Stimulated activated naive CD8-positive, alpha-beta T cell treated with anti-CD3 and anti-CD28 coated beads, Interleukin-15, Interleukin-2, amounts not matched to agents 100 ng/mL and 50 ng/mL, for 24 hours (primary cell): Measurements from ENCODE around the gene MYO5C.
"Not testable (repeated sequence)": the region's sequence is repeated elsewhere in the genome, so short reads cannot be mapped to it uniquely, and the experiment has no call there.

Source experiments
- H3K27ac Mint-ChIP-seq: one replicate; pipeline ENCODE4 v1.8.0; 2021; ENCODE audit warnings: mild to moderate bottlenecking, mixed read lengths
- H3K27me3 Mint-ChIP-seq: one replicate; pipeline ENCODE4 v1.8.0; 2021; ENCODE audit warnings: mixed read lengths
- H3K36me3 Mint-ChIP-seq: one replicate; pipeline ENCODE4 v1.8.0; 2021; ENCODE audit warnings: low read depth, mixed read lengths
- H3K4me1 Mint-ChIP-seq: one replicate; pipeline ENCODE4 v1.8.0; 2021; ENCODE audit warnings: low read depth, mixed read lengths
- H3K4me3 Mint-ChIP-seq: one replicate; pipeline ENCODE4 v1.8.0; 2021; ENCODE audit warnings: mild to moderate bottlenecking, mixed read lengths
- H3K9me3 Mint-ChIP-seq: one replicate; pipeline ENCODE4 v1.8.0; 2021; ENCODE audit warnings: mixed read lengths

Gene MYO5C

DNA sequence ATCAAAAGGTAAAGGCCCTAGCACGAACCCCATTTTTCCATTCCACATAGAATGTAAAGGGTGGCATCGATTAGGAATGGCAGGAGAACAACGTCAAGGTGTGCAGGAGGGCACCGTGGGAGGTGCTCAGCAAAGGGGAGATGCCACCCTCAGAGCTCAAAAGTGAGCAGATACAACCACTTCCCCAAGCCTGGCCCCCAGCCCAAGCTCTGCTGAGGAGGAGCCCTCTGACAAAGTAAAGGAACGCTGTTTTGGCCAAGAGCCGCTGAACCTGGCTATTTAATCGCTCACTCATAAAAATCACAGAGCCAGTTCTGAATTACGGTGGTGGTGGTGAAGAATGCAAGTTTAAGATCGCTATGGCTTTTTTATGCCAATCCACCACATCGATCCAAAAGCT, 116.8 kb downstream of the MYO5C start:
- Mint-ChIP-seq H3K36me3 (peaks cover 4% of the 10 kb centered on the region), H3K4me1 (peaks cover 31% of the 10 kb centered on the region), H3K27ac (peak overlapping the region; percentile 87), H3K4me3 (peak overlapping the region; percentile 84), H3K27me3 (no peaks in the 10 kb centered on the region), H3K9me3 (no peaks in the 10 kb centered on the region)

DNA sequence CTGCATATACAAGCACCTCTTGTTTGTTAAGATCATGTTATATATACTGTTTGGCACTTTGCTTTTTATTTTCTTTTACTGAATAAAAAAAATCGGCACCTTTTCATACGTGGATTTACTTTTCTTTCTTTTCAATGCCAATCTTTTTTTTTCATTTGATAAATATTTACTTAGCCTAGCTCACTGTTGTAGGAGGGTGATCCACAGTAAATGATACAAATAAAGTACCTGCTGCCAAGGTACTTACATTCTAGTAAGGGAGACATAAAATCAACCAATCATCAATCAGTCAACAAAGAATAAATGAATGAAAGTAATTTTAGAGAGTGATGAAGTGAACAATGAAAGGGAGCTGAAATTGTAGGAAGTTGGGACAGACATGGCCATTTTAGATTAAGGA, 122.7 kb downstream of the MYO5C start:
- no peaks in the 10 kb centered on the region for H3K9me3 Mint-ChIP-seq
- no peak overlapping the region for H3K4me3 Mint-ChIP-seq
- no peaks in the 10 kb centered on the region for H3K36me3 Mint-ChIP-seq
- H3K27ac Mint-ChIP-seq: no peak overlapping the region
- H3K27me3 Mint-ChIP-seq: no peaks in the 10 kb centered on the region
- peaks cover 20% of the 10 kb centered on the region for H3K4me1 Mint-ChIP-seq

- no peak overlapping the region for H3K27ac Mint-ChIP-seq
- H3K4me1 Mint-ChIP-seq: peaks cover 24% of the 10 kb centered on the region
- no peak overlapping the region for H3K4me3 Mint-ChIP-seq
- H3K27me3 Mint-ChIP-seq: no peaks in the 10 kb centered on the region
- no peaks in the 10 kb centered on the region for H3K36me3 Mint-ChIP-seq
- no peaks in the 10 kb centered on the region for H3K9me3 Mint-ChIP-seq
Measured at GRCh38 chr15:52171807-52172206, 123.8 kb downstream of the MYO5C start.

GRCh38 chr15:52171386-52171785, 124.2 kb downstream of the MYO5C start:
- Mint-ChIP-seq H3K4me1 (peaks cover 29% of the 10 kb centered on the region), H3K27me3 (no peaks in the 10 kb centered on the region), H3K36me3 (no peaks in the 10 kb centered on the region), H3K4me3 (no peak overlapping the region), H3K9me3 (no peaks in the 10 kb centered on the region), H3K27ac (no peak overlapping the region)

DNA sequence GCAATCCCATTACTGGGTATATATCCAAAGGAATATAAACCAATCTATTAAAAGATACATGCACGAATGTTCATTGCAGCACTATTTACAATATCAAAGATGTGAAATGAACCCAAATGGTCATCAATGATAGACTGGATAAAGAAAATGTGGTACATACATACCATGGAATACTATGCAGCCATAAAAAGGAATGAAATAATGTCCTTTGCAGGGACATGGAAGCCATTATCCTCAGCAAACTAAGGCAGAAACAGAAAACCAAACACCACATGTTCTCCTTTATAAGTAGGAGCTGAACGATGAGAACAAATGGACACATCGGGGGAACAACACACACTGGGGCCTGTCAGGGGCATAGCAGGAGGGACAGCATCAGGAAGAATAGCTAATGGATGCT, 125.4 kb downstream of the MYO5C start:
- not testable (repeated sequence) for H3K27me3 Mint-ChIP-seq, H3K27ac Mint-ChIP-seq, H3K4me3 Mint-ChIP-seq, H3K9me3 Mint-ChIP-seq, H3K36me3 Mint-ChIP-seq
- peaks cover 40% of the 10 kb centered on the region for H3K4me1 Mint-ChIP-seq

GRCh38 chr15:52165494-52166131, 130.0 kb downstream of the MYO5C start:
- H3K4me3 Mint-ChIP-seq, H3K36me3 Mint-ChIP-seq, H3K27me3 Mint-ChIP-seq, H3K9me3 Mint-ChIP-seq: not testable (repeated sequence)
- Mint-ChIP-seq H3K27ac (peak overlapping the region; percentile 24), H3K4me1 (peaks cover 38% of the 10 kb centered on the region)

- Mint-ChIP-seq H3K36me3 (peaks cover 7% of the 10 kb centered on the region), H3K27ac (peak overlapping the region; percentile 69), H3K4me3 (no peak overlapping the region), H3K4me1 (peaks cover 33% of the 10 kb centered on the region), H3K27me3 (no peaks in the 10 kb centered on the region), H3K9me3 (no peaks in the 10 kb centered on the region)
Measured at GRCh38 chr15:52164631-52165265, 130.9 kb downstream of the MYO5C start.

DNA sequence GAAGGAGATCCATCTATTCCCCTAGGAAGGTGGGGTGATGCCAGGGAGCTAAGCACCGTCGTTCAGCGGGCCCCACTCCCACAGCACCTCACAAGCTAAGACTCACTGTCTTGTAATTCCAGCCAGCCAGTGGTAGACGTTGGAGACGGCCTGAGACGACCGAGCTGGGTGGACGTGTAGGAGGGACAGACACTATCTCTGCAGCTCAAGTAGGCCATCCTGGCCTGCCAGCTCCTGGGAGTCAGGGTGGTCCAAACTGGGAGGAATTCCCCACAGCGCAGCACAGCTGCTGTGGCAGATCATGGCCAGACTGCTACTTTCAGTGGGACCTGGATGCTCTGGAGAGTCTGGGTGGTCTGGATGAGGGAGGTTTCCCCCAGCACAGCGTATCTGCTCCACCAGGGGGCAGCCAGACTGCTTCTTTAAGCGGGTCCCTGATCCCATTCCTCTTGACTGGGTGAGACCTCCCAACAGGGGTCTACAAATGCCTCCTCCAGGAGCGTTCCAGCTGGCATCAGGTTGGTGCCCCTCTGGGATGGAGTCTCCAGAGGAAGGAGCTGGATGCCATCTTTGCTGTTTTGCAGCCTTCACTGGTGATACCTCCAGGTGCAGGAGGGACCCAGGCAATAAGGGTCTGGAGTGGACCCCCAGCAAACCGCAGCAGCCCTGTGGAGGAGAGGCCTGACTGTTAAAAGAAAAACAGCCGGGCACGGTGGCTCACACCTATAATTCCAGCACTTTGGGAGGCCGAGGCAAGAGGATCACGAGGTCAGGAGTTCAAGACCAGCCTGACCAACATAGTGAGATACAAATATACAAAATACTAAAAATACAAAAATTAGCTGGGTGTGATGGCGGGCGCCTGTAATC, 132.0 kb downstream of the MYO5C start:
- Mint-ChIP-seq H3K36me3 (peaks cover 7% of the 10 kb centered on the region), H3K9me3 (no peaks in the 10 kb centered on the region), H3K4me3 (no peak overlapping the region), H3K27me3 (no peaks in the 10 kb centered on the region), H3K27ac (no peak overlapping the region), H3K4me1 (peaks cover 33% of the 10 kb centered on the region)

- Mint-ChIP-seq H3K27me3 (no peaks in the 10 kb centered on the region), H3K9me3 (no peaks in the 10 kb centered on the region), H3K27ac (no peak overlapping the region), H3K36me3 (peaks cover 7% of the 10 kb centered on the region), H3K4me1 (peaks cover 28% of the 10 kb centered on the region), H3K4me3 (no peak overlapping the region)
Measured at GRCh38 chr15:52162876-52163275, 132.7 kb downstream of the MYO5C start.

DNA sequence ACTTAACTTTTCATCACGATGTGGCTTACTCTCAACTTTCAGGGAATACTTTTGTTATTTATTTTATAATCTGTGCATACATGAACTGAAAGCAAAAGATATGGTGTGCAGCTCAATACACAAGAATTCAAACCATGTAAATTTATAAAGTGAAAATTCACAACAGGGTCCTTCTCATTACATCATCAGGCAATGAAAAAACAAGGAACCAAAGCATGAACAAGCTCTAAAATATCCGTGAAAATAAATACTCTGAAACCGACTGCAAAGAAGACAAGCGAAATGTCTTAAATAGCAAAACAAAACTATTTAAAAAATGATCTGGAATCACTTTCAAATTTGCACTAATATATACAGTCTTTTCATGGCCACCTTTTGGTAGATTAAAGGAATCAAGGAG, 133.3 kb downstream of the MYO5C start:
- H3K27me3 Mint-ChIP-seq: no peaks in the 10 kb centered on the region
- peaks cover 7% of the 10 kb centered on the region for H3K36me3 Mint-ChIP-seq
- H3K4me1 Mint-ChIP-seq: peaks cover 28% of the 10 kb centered on the region
- no peak overlapping the region for H3K4me3 Mint-ChIP-seq
- H3K27ac Mint-ChIP-seq: no peak overlapping the region
- no peaks in the 10 kb centered on the region for H3K9me3 Mint-ChIP-seq

GRCh38 chr15:52161406-52161966, 134.1 kb downstream of the MYO5C start:
- Mint-ChIP-seq H3K36me3 (peaks cover 7% of the 10 kb centered on the region), H3K4me1 (peaks cover 21% of the 10 kb centered on the region), H3K27me3 (no peaks in the 10 kb centered on the region), H3K27ac (no peak overlapping the region), H3K4me3 (no peak overlapping the region), H3K9me3 (no peaks in the 10 kb centered on the region)

GRCh38 chr15:52159645-52160044, 136.0 kb downstream of the MYO5C start:
- Mint-ChIP-seq H3K27ac (no peak overlapping the region), H3K36me3 (peaks cover 12% of the 10 kb centered on the region), H3K4me1 (peaks cover 3% of the 10 kb centered on the region), H3K27me3 (no peaks in the 10 kb centered on the region), H3K4me3 (no peak overlapping the region), H3K9me3 (no peaks in the 10 kb centered on the region)

DNA sequence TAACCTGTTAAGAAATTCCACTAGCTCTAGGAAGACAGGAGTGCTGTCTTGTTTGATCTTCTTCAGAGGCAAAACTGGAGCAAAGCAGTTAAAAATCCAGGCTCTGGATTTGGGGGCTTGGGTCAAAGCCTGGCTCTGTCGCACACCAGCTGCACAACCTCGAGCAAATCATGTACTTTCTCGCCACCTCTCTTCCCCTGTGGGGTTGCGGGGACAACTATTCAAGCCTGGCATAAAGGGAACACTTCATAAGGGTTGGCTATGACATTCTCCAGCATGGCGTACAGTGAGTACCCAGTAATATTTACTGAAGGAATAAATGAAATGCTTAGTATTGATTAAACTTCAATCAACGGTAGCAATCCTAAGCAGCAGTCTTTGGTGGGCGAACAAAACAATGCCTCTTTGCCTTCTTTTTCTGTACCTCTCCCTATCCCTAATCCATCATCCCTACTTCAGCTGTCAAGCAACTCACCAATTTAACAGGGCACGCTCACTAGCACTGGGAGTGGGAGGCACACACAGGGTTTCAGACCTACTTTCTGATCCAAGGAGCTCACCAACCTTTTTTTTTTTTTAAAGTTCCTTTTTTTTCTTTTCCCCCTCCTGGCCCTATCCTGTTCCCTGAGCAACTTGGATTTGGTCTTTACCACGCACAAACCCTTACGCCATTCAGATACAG, 137.4 kb downstream of the MYO5C start:
- Mint-ChIP-seq H3K9me3 (no peaks in the 10 kb centered on the region), H3K4me3 (no peak overlapping the region), H3K36me3 (peaks cover 12% of the 10 kb centered on the region), H3K27me3 (no peaks in the 10 kb centered on the region), H3K27ac (no peak overlapping the region), H3K4me1 (no peaks in the 10 kb centered on the region)

- Mint-ChIP-seq H3K27ac (no peak overlapping the region), H3K36me3 (peaks cover 6% of the 10 kb centered on the region), H3K9me3 (no peaks in the 10 kb centered on the region), H3K4me3 (no peak overlapping the region), H3K27me3 (no peaks in the 10 kb centered on the region), H3K4me1 (no peaks in the 10 kb centered on the region)
Measured at GRCh38 chr15:52155878-52156277, 139.7 kb downstream of the MYO5C start.
